LNCaP clone FGC (cell line): ENCODE measurements around the gene RASSF5.

Experiments used
- DNase-seq: peaks from one replicate; pipeline ENCODE4 v3.0.0-alpha.2; 2011; ENCODE audit warnings: low read depth
- H3K4me3 ChIP-seq: 2 replicates; pipeline ENCODE4 v1.5.1; 2011; ENCODE audit warnings: mild to moderate bottlenecking, low read depth, low read length, control low read depth
- TF ChIP-seq, protein P1 (sequence below): IDR thresholded peaks from 2 replicates; pipeline ENCODE4 v1.5.1; 2012; ENCODE audit warnings: mild to moderate bottlenecking; ENCODE audit not compliant: control insufficient read depth, insufficient read depth; ENCODE audit errors: extremely low read depth

The RASSF5 gene

DNA sequence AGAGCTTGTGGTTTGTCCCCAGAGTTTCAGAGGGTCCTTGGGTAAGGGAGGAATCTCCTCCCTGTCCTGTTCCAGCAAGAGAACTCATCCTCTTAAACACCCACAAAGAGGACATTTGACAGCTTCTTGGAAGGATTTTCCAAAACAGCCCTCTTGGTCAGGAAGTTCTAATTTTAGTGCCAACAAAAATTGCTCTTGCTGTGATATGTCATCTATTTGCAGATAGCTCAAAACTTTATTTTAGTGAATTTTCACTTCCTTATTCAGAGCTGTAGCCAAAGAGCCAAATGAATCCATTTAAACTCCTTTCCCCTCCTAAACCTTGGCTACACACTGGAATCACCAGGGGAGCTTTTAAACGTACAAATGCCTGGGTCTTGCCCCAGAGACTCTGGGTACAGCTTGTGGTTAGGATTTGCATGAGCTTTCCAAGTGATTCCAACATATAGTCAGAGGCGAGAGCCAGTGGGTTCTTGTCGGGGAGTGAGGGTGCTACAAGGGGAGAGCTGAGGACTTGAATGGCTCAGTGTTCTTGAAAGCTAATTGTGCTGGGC, 11.8 kb upstream of the RASSF5 start:
- DNase-seq = no peak
- TF ChIP-seq, protein P1, sequence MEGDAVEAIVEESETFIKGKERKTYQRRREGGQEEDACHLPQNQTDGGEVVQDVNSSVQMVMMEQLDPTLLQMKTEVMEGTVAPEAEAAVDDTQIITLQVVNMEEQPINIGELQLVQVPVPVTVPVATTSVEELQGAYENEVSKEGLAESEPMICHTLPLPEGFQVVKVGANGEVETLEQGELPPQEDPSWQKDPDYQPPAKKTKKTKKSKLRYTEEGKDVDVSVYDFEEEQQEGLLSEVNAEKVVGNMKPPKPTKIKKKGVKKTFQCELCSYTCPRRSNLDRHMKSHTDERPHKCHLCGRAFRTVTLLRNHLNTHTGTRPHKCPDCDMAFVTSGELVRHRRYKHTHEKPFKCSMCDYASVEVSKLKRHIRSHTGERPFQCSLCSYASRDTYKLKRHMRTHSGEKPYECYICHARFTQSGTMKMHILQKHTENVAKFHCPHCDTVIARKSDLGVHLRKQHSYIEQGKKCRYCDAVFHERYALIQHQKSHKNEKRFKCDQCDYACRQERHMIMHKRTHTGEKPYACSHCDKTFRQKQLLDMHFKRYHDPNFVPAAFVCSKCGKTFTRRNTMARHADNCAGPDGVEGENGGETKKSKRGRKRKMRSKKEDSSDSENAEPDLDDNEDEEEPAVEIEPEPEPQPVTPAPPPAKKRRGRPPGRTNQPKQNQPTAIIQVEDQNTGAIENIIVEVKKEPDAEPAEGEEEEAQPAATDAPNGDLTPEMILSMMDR = no peak
- H3K4me3 ChIP-seq = no peak overlapping the region

DNA sequence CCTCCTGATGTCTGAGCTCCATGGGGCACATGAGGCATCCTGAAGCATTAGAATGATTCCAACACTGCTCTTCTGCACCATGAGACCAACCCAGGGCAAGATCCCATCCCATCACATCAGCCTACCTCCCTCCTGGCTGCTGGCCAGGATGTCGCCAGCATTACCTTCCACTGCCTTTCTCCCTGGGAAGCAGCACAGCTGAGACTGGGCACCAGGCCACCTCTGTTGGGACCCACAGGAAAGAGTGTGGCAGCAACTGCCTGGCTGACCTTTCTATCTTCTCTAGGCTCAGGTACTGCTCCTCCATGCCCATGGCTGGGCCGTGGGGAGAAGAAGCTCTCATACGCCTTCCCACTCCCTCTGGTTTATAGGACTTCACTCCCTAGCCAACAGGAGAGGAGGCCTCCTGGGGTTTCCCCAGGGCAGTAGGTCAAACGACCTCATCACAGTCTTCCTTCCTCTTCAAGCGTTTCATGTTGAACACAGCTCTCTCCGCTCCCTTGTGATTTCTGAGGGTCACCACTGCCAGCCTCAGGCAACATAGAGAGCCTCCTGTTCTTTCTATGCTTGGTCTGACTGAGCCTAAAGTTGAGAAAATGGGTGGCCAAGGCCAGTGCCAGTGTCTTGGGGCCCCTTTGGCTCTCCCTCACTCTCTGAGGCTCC, 11.1 kb upstream of the RASSF5 start:
- DNase-seq = no peak
- TF ChIP-seq, protein P1 = no peak
- no peak overlapping the region for H3K4me3 ChIP-seq

DNA sequence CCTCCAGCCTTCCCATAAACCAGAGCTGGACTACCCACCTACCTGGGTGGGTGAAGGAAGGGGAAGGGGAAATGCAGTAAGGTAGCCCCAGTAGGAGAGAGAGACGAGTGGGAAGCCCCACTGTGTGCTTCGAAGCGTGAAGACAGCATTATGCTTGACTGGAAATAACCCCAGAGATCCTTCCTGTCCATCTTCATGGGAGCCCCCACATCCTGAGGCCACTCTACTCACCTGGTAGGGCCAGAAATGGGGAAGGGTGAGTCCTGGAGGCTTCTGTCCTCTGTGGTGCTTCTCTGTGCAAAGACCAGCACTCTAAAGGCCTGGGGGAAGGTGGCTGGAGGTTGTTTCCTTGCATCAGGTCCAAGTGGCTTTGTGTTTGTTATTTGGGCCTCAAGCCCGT, 10.0 kb upstream of the RASSF5 start:
- TF ChIP-seq, protein P1 = no peak
- DNase-seq = no peak
- H3K4me3 ChIP-seq = no peak overlapping the region

DNA sequence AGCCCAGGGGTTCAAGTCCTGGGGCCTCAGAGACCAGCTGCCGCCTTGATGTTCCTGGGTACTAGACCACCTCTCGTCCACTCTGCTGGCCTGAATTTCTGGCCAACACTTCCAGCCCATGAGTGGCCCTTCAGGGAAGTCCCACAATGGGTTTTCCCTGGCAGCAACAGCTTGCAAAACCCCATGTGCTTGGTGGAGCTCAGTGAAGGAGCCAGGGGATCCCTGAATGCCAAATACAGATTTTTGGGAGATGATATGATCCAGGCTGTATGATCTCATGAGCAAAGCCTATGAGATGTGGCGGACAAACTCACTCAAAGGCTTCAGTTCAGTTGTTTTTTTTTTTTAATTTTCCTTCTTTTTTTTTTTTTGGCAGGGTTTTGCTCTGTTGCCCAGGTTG, 9.6 kb upstream of the RASSF5 start:
- no peak overlapping the region for H3K4me3 ChIP-seq
- TF ChIP-seq, protein P1 = no peak
- DNase-seq = no peak

DNA sequence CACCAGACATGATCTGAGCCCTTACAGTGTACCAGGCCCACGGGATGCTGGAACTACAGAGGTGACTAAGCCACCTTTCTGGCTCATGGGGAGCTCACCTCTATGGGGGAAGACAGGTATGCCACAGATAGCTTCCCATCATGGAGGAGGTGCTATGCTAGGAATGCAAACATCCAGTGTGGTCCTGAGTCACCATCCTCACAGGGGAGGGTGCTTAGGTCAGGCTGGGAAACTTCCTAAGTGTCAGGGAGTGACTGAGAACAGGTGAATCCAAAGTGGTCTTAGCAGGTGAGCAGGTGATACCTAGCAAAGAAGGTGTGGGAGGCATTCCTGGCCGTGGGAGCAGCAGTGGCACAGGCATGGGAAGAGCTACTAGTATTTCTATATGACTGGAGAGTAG, 8.6 kb upstream of the RASSF5 start:
- no peak overlapping the region for H3K4me3 ChIP-seq
- no peak for DNase-seq
- TF ChIP-seq, protein P1 = no peak

DNA sequence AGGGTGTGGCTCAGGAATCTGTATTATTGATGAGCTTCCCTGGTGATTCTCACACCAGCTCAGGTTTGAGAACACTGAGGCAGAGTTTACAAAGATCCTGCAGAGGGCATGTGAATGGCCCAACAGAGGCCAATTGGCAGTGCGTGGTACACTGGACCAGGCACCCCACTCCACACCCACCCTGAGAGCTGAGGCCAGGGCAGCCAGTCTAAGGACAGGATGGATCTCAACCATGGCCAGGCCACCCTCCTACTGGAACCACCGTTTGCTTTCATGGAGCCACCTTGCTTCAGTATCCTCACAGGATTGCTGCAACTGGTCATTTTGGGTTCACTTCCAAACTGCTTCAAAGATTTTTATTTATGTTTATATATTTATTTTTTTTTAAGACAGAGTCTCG, 7.3 kb upstream of the RASSF5 start:
- no peak for DNase-seq
- no peak overlapping the region for H3K4me3 ChIP-seq
- TF ChIP-seq, protein P1 = no peak

DNA sequence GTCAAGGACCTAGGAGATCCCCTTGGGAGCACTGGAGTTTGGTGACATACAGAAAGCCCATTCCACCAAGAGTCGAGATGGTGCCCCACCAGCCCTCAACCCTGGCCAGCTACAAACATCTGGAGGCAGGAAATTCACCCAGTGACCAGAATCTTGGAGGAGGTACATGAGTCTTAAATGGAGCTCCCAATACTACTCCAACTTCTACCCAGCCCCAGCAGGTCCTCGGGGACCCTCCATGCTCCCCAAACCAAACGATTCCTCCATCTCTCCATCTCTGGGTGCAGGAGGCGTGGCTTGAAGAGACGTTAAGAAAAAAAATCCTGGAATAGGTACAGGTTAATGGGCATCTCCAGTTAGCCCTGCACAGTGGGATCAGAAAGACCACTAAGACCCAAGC, 5.5 kb upstream of the RASSF5 start:
- H3K4me3 ChIP-seq = no peak overlapping the region
- TF ChIP-seq, protein P1 = no peak
- DNase-seq = no peak
